ENCODE data around the gene PRPS1L1. TPM values are rescaled to one million over a fixed set of nuclear protein-coding genes. Genes with fewer than 3 reads are reported as not detected.

Gene PRPS1L1
- total RNA-seq, 1 donor = not detected

GRCh38 chr7:18063149-18063901 lies 35.7 kb upstream of the PRPS1L1 start:
- no peak overlapping the region for H2AFZ ChIP-seq (ENCODE audit: low read length)
- H4K20me1 ChIP-seq (ENCODE audit: insufficient read depth, low read length) = no peaks in the 10 kb centered on the region
- H3K4me3 ChIP-seq (ENCODE audit: insufficient read depth, low read length) = no peak overlapping the region
- H3K4me2 ChIP-seq (ENCODE audit: insufficient read depth, low read length) = no peak overlapping the region
- DNase-seq (ENCODE audit: insufficient read length, low spot score, missing footprints) = no peak
- H3K4me1 ChIP-seq (ENCODE audit: insufficient read depth, low read length) = no peaks in the 10 kb centered on the region
- H3K27ac ChIP-seq (ENCODE audit: low read depth, low read length) = no peak overlapping the region
- H3K9me3 ChIP-seq (ENCODE audit: low read depth, low read length) = no peaks in the 10 kb centered on the region
- no peaks in the 10 kb centered on the region for H3K79me2 ChIP-seq (ENCODE audit: insufficient read depth, low read length)
- TF ChIP-seq CTCF (IDR thresholded peaks at IDR 0.05; ENCODE audit: extremely low read depth, low read depth, low read length) = no peak
- H3K36me3 ChIP-seq (ENCODE audit: insufficient read depth, low read length) = no peaks in the 10 kb centered on the region
- H3K27me3 ChIP-seq (ENCODE audit: insufficient read depth, low read length) = peaks cover 12% of the 10 kb centered on the region

GRCh38 chr7:18059171-18059570 lies 31.5 kb upstream of the PRPS1L1 start:
- no peaks in the 10 kb centered on the region for H3K36me3 ChIP-seq (ENCODE audit: insufficient read depth, low read length)
- no peak overlapping the region for H2AFZ ChIP-seq (ENCODE audit: low read length)
- H3K27ac ChIP-seq (ENCODE audit: low read depth, low read length) = no peak overlapping the region
- H3K9me3 ChIP-seq (ENCODE audit: low read depth, low read length) = no peaks in the 10 kb centered on the region
- peaks cover 11% of the 10 kb centered on the region for H3K27me3 ChIP-seq (ENCODE audit: insufficient read depth, low read length)
- H4K20me1 ChIP-seq (ENCODE audit: insufficient read depth, low read length) = no peaks in the 10 kb centered on the region
- no peak for TF ChIP-seq CTCF (IDR thresholded peaks at IDR 0.05; ENCODE audit: extremely low read depth, low read depth, low read length)
- H3K4me1 ChIP-seq (ENCODE audit: insufficient read depth, low read length) = no peaks in the 10 kb centered on the region
- DNase-seq (ENCODE audit: insufficient read length, low spot score, missing footprints) = no peak
- no peak overlapping the region for H3K4me2 ChIP-seq (ENCODE audit: insufficient read depth, low read length)
- no peak overlapping the region for H3K4me3 ChIP-seq (ENCODE audit: insufficient read depth, low read length)
- no peaks in the 10 kb centered on the region for H3K79me2 ChIP-seq (ENCODE audit: insufficient read depth, low read length)

- Histone ChIP-seq H3K4me2 (ENCODE audit: insufficient read depth, low read length) (no peak overlapping the region), H4K20me1 (ENCODE audit: insufficient read depth, low read length) (no peaks in the 10 kb centered on the region), H3K4me1 (ENCODE audit: insufficient read depth, low read length) (no peaks in the 10 kb centered on the region), H3K79me2 (ENCODE audit: insufficient read depth, low read length) (no peaks in the 10 kb centered on the region), H3K36me3 (ENCODE audit: insufficient read depth, low read length) (no peaks in the 10 kb centered on the region), H2AFZ (ENCODE audit: low read length) (no peak overlapping the region), H3K9me3 (ENCODE audit: low read depth, low read length) (no peaks in the 10 kb centered on the region), H3K27ac (ENCODE audit: low read depth, low read length) (no peak overlapping the region), H3K4me3 (ENCODE audit: insufficient read depth, low read length) (no peak overlapping the region), H3K27me3 (ENCODE audit: insufficient read depth, low read length) (peaks cover 9% of the 10 kb centered on the region)
- no peak for DNase-seq (ENCODE audit: insufficient read length, low spot score, missing footprints)
- TF ChIP-seq CTCF (IDR thresholded peaks at IDR 0.05; ENCODE audit: extremely low read depth, low read depth, low read length) = no peak
Measured at GRCh38 chr7:18053941-18054340, 26.3 kb upstream of the PRPS1L1 start.

- Histone ChIP-seq H3K9me3 (ENCODE audit: low read depth, low read length) (no peaks in the 10 kb centered on the region), H4K20me1 (ENCODE audit: insufficient read depth, low read length) (no peaks in the 10 kb centered on the region), H3K27me3 (ENCODE audit: insufficient read depth, low read length) (peaks cover 10% of the 10 kb centered on the region), H3K79me2 (ENCODE audit: insufficient read depth, low read length) (no peaks in the 10 kb centered on the region), H3K27ac (ENCODE audit: low read depth, low read length) (no peak overlapping the region), H3K4me3 (ENCODE audit: insufficient read depth, low read length) (no peak overlapping the region), H3K4me1 (ENCODE audit: insufficient read depth, low read length) (no peaks in the 10 kb centered on the region), H3K36me3 (ENCODE audit: insufficient read depth, low read length) (no peaks in the 10 kb centered on the region), H2AFZ (ENCODE audit: low read length) (no peak overlapping the region), H3K4me2 (ENCODE audit: insufficient read depth, low read length) (no peak overlapping the region)
- no peak for DNase-seq (ENCODE audit: insufficient read length, low spot score, missing footprints)
- no peak for TF ChIP-seq CTCF (IDR thresholded peaks at IDR 0.05; ENCODE audit: extremely low read depth, low read depth, low read length)
Measured at GRCh38 chr7:18053177-18053928, 25.7 kb upstream of the PRPS1L1 start.
